Measurements from ENCODE around the gene CROCC2.

The CROCC2 gene

DNA sequence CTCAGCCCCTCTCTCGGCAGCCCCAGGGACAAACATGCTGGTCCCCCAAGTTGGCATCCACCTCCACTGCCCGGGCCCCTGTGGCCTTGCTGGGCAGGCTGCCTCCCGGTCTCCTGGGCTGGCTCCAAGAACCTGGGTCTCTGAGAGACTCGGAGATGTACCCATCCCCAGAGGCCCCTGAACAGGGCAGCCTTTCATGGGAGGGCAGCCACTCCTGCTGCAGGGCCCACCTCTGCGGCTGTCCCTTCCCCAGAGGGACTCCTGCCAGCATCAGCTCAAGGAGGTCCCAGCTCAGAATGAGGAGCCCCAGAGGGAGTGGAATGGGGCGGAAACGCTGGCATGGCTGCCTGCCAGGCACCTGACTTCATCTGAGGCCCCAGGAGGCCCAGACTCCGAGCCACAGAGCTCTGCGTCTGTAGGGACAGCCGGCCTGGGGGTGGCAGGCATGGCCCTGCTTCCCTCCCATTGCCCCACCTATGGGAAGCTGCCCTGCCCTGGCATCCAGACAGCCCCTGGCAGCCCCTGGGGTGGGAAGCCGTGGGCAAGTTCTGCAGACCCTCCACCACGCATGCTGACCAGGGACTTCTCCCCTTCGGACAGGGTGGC is 857 bp upstream of the CROCC2 start:
- no peak for DNase-seq (ENCODE audit: low read depth)

DNA sequence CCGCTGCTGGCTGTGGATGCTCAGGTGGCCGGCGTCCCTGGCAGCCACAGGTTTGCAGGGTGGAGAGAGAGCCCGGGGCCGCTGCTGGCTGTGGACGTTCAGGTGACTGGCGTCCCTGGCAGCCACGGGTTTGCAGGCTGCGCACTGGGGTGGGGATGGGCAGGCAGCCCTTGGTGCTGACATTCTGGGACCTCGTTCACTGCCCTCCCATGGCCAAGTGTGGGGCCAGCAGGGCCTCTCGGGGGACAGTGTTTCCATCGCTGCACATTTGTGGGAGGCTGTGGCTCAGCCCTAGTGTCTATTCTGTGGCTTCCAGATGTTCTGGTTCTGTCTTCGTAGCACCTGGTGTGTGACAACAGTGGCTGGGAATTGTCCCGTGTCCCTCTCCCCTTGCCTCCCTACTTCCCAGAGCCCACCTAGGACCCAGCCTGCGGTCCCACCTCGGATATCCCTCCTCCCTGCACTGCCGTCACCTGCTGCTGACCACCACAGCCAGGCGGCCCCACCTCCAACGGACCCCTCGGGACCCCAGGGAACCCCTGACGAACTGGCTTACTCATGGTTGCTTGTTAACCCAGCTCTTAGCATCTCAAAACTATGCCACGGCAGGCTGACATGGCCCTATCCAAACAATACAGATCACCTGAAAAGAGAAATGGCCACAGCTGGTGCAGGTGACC is 915 bp downstream of the CROCC2 start:
- DNase-seq (ENCODE audit: low read depth) = no peak

DNA sequence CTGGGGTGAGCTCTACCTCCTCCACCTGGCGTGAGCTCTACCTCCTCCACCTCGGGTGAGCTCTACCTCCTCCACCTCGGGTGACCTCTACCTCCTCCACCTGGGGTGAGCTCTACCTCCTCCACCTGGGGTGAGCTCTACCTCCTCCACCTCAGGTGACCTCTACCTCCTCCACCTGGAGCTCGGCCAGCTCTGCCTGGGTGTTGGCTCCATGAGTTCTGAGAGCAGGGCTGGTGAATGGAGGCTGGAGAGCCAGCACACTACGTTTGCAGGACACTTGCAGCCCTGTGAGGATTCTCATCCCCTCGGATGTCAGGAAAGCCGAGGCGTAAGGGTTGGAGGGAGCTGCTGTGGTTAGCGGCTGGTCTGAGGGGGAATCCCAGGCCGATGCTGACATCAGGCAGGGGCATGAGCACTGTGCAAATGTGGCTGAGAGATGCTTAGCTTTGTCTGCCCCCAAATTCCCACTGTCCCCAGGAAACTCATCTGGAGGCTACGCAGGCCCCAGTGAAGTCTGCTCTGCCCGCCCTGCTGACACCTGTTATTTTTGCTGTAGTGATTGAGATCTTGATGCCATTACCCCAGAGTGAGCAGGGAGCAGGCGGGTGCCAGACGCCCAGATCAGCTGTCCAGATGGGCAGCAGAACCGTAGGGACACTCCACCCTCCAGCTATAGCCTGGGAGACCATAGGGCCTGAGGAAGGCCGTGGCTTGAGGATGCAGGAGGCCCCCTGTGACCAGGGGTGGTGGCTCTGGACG is 3.3 kb downstream of the CROCC2 start:
- DNase-seq (ENCODE audit: low read depth) = no peak

DNA sequence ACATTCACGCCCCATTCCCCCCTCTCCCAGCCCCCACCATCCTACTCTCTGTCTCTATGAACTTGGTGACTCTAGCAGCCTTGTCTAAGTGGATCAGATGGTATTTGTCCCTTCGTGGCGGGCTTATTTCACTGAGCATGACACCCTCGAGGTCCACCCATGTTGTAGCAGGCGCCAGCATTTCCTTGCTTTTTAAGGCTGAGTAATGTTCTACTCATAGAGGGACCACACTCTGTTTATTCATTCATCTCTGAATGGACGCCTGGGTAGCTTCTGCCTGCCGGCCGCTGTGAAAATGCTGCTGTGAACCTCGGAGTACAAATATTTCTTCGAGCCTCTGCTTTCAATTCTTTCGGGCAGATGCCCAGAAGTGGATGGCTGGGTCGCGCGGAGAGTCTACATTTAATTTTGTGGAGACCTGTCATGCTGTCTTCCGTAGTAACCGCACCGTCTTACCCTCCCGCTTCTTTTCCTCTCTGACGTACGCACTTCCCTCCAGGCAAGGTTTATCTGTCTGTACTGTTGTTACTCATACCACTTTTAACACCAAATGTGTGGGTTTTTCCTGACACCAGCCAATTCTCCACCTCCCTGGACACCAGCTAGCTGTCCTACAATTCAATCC is 5.6 kb downstream of the CROCC2 start:
- DNase-seq (ENCODE audit: low read depth) = no peak

DNA sequence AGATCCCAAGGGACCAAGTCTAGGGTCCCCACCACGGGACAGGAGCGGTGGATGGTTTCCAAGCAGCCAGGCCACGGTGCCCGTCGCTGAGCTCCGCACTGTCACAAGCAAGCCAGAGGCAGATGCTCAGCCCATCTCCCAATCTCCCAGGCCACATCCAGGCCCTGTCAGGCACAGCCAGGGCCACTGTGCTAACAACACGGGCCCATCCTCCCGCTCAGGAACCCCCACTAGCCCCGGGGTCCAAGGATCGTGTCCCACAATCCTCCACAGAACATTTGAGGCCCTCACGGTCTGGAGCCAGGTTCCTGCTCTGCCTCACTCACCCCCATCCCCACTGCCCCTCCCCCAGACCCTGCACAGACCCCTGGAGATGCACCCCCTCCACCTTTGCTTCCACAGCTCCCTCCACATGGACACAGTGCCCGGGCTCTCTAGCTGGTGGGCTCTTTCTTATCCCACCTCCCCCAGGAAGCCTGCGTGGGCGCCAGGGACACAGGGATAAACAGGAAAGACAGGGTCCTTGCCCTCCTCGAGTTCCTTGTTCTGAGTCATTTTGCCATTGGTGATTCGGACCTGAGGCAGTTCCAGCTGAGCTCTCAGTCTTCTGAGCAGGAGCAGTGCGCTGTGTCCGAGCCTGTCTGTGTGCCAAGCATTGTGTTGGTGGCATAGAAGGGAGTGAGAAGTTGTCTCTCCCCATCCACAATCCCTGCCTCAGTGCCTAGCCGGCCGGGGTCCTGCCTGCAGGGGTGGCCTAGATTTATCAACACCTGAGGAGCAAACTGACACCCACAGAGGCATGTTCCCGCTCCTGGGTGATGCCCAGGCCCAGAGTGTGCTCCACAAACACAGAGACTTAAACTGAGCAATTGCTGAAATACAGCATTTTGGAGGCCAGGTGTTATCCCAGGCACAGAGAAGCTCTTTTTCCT is 7.0 kb downstream of the CROCC2 start:
- no peak for DNase-seq (ENCODE audit: low read depth)

DNA sequence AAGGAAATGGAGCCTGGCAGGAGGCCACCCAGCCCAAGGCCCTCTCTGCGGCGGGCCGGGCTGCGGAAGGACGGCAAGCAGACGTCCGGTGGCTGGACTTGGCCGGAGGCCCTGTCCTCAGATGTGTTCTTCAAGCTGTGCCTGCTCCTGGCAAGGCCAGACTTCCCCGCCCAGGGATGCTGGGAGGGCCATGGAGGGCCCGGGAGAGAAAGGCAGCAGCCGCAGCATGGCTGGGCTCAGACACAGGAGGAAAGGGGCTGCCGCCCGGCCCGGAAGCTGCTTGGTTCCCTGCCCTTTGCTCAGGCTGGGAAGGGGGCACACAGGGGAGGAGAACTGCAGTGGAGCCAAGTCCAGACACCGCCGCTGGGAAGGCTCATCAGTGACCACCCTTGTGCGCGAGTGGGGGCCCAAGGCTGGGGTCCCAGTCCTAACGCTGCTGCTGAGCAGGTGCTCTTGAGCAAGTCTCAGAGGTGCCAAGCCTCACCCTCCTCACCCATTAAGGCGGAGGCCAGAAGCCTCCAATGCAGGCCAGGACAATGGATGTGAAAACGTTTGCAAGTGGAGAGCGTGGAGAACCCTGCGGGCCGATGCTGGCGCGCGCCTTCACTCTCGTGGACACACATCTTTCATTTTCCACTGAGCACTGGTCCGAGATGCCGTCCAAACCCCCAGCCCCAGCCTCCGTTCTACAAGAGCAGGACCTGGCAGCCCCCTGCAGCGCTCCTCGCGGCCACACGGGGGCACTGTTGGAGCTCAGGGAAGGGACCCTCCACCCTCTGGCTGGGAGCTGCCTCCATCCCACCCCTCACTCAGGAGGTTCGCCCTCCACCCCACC is 7.9 kb downstream of the CROCC2 start:
- DNase-seq (ENCODE audit: low read depth) = peak; percentile 13

DNA sequence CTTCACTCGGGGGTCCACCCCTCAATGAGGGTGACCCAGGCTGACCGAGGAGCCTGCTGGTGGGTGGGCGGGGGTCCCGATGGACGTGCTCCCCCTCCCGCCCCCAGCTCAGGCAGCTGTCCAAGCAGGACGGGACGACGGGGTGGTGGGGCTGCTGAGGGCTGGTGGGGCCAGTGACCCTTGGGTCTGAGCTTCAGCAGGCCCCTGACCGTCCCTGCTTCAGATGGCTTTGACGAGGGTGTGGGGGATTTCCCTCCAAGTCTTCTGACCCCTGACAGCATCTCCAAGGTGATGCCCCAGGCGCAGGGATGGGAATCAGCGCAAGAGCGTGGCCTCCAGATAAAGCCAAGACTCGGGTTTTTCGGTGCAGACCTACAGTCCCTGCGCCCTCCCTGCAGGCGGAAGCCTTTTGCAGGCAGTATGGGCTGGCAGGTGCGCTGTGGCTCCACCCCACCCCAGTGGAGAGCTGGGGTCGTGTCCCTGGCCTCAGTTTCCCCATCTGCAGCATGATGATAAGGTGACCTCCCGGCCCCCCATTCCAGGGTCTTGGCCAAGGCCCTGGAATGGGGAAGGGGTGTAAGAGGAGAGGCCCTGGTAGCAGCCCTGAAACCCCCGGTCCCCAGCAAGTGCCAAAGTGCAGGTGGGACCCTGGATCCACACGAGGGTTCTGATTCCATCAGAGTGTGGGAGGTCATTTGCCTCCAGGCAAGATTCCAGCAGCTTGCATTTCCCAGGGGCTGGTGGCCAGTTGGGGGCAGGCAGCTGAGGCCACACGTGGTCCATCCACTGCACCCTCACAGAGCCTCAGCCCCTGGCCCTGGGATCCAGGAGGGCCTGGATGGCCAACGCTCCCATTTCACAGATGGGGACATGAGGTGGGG is 8.7 kb downstream of the CROCC2 start:
- DNase-seq (ENCODE audit: low read depth) = no peak

DNA sequence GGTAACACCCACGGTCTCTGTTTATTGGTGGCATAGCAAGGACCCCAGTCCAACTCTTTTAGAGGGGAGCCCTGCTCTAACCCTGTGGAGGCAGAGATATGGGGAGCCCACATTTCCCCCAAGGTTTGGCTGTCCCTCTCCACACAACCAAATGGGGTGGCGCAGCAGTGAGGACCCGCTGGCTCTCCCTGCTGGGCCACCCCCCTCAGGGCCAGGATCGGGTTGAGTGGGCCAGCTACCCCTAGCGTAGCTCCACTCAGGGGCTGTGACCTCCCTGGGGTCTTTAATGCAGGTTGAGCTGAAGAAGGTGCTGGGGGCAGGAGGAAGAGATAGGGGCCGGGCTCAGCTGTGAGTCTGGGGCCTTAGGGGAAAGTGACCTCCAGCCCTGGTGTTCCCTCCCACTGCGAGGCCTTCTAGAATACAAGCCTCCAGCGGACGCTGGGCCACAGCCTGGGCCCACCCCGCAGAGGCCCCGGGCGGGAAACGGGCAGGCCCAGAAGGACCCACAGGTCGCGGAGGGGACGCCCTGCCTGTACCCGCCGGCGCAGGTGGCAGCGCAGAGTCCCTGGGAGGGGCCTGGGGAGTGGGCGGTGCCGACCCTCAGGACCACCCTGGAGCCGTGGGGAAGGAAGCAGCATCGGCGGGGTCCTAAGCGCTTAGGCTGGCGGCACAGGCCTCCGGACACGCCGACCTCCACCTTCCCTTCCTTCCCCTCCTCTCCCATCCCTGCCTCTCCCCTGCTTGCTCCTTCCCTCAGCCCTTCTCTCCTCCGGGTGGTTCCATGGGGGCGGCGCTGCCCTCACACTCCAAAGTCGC is 9.6 kb downstream of the CROCC2 start:
- no peak for DNase-seq (ENCODE audit: low read depth)

DNA sequence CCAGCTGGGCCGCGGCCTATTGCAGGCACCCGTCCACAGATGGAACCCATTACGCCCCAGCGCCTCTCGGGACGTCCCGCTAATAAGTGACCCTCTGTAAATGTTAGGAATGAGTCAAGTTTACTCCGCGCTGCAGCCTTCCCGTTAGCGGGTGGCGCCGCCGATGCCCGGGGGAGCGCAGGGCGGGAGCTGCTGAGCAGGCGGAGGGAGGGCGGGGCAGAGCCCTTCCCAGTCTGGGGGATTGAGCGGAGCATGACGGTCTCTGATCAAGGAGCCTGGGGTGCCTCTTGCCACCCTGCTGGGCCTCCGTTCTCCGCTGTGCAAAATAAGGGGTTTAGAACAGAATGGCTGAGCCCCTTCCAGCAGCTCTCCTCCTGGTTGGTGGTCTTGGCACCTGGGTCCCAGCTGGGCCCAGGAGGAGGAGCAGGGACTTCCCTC is 10.5 kb downstream of the CROCC2 start:
- no peak for DNase-seq (ENCODE audit: low read depth)

DNA sequence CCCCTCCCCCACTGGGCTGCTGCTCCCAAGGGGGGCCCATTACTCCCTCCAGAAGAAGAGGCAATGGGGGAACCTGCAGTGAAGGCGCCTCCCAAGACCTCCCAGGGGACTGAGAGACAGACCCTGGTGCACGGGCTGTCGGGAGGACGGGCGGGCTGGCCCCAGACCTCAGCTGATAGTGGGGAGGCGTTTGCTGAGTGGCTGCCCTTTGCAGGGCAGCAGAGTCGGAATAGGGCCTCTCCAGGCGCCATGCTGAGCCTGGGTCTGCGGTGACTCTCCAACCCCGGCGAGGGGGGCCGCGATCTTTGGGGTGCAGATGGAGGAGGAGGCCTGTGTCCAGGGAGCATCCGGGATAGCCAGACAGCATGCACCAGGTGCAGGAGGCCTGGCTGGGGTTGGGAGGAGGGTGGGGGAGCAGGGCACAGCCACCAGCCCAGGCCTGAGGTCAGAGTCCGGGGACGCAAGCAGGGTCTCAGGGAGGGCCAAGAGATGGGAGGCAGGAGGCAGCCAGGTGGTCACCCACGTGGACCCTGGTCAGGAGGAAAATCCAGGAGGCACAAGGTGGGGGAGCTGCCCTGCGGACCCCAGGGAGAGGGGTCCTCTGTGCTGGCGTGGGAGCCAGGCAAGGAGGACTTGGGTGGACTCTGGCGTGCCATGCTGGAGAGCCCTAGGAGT is 11.0 kb downstream of the CROCC2 start:
- DNase-seq (ENCODE audit: low read depth) = no peak

DNA sequence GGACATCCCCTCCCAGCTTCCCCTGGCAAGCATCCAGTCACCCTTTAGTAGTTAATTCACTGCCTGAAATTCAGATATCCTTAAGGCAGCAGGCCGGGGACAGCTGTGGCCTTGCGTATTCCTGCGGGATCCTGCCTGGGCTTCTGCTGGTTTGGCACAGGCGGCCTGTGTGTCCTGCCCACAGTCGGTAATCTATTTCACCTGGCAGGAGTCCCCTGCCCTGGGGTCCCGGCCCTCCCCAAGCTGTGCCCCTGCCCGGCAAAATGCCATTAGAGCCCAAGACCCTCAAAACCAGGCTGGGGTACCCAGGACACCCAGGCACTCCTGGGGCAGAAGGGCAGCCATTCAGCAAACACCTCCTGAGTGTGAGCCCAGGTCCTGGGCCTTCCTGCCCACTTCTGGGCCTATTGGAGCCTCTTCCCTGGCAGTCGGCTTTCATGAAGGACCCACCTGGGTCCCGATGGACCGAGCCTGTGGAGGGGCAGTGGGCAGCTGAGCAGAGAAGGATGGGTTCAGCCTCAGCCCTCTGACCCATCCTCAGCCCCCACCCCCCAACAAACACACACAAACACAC is 11.6 kb downstream of the CROCC2 start:
- no peak for DNase-seq (ENCODE audit: low read depth)

DNA sequence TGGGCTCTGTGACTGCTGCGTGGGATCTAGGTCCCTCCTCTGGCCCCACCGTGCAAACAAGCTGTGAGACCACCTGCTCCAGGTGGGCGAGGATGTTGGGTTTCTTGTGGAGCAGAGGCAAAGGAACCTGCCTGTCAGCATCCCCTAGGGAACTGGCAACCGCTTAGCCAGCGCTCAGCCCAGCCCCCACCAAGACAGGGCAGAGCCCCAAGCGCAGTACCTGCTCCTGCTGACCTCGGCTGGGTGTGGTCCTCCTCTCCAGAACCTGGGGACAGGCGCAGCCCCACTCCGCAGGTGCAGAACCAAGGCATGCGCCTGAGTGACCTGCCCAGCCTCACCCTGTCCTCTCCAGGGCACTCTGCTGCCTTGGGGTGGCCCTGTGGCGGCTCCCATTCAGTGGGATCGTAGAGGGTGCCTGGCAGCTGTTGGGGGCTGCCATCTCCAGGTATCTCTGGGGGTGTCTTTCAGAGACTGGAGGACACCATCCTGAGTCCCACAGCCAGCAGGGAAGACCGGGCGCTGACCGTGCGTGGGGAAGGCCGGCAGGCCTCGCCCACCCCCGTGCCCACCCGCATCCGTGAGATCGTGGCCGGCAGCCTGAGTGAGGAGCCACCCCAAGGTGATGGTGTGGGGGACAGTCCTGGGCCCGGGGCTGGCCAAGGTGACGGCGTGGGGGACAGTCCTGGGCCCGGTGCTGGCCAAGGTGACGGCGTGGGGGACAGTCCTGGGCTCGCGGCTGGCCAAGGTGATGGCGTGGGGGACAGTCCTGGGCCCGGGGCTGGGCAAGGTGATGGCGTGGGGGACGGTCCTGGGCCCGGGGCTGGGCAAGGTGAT is 12.3 kb downstream of the CROCC2 start:
- no peak for DNase-seq (ENCODE audit: low read depth)

DNA sequence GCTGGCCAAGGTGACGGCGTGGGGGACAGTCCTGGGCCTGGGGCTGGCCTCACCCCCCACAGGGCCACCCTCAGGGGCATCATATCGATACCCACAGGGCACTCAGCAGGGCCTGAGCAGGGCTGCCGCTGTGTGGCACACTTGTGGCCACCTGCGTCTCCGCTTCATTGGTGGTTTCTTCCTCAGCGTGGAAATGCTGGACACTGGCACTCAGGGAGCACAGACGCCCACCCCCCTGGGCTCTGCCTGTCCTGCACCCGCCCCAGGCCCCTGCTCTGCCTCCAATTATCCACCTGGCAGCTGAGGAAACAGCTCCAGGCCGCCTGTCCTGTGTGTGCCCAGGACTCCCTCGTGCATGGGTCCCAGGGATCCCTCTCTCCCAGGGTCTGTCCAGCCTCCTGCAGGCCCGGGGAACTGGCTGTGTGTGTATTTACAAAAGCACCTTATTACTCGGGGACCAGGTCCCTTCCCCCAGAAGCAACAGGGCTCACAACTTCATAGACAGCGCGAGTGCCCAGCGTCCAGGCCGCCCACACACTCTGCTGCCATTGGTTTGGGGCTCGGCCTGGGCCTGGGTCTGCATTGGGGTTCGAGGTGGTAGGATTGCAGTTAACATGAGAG is 13.1 kb downstream of the CROCC2 start:
- no peak for DNase-seq (ENCODE audit: low read depth)

DNA sequence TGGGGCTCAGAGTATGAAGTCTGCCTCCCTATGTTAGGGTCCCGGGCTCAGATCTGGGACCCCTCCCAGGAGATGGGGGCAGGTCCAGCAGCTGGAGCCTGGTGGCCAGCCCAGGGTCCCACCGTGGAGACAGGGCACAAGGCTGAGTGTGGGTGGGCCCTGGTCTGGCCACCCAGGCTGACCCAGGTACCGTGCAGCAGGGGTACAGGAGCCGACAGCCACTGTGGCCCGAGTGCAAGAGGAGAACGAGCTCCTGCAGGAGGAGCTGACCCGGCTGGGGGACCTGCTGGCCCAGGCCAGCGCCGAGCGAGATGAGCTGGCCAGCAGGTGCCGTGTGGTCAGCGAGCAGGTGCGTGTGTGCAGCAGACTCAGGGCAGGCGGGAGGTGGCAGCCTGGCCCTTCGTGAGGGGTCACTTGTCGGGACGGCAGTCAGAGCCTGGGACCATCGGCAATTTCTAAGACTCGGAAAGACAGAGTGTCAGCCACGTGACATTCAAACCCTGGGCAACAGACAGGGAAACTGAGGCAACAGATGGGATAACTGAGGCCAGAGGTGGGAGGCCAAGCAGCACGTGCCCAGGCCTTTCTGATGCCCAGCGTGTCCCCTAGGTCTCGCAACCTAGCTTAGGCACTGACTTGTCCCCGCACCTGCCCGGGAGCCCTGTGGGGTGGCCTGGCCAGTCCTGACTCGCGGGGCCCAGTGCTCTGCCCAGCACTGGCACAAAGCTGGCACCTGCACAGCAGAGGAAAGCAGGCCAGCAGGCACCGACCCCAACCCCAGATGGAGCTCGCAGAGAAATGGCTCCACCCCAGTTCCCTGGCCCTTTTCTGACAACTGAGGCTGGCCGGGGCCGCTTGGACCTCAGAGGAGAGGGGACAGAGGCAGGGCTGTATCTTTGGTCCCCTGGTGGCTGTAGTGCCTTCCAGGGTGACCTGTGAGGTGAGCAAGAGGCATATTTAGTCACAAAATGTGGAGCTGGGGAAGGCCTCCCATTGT is 13.9 kb downstream of the CROCC2 start:
- no peak for DNase-seq (ENCODE audit: low read depth)

DNA sequence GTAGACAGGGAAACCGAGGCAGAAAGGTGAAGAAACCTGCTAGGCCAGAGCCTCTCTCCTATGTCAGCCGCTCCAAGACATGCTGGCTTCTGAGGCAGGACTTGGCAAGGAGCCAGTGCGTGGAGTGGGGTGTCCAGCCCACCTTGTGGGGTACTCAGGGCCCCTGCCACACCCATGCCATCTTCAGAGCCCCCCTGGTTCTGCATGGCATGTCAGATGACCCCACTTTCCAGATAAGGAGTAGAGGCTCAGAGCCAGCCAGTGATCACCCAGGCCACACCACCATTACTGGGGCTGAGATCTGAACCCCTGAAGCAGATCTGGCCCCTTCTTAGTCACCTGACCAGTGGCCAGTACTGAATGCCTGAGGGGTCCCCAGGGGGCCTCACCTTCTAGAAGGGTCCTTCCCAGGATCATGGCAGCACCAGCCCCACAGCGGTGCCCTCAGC is 14.7 kb downstream of the CROCC2 start:
- no peak for DNase-seq (ENCODE audit: low read depth)
